H9 (cell line): Measurements from ENCODE around the gene IQCB1. TPM values are rescaled to one million over a fixed set of nuclear protein-coding genes. Genes with fewer than 3 reads are reported as not detected.

Experiments
- DNase-seq: peaks from one replicate; pipeline ENCODE4 v3.0.0-alpha.2; 2017
- H2AFZ ChIP-seq: one replicate; pipeline ENCODE4 v1.6.1; 2013; ENCODE audit warnings: mild to moderate bottlenecking, low read length, control low read depth, moderate library complexity
- H2AK5ac ChIP-seq: 2 replicates; pipeline ENCODE4 v1.6.1; 2013; ENCODE audit warnings: low read length, control low read depth, mixed read lengths; ENCODE audit not compliant: insufficient read length
- H2BK120ac ChIP-seq: one replicate; pipeline ENCODE4 v1.6.1; 2013; ENCODE audit warnings: low read depth, mild to moderate bottlenecking, low read length, control low read depth, inconsistent platforms; ENCODE audit not compliant: poor library complexity, severe bottlenecking
- H2BK12ac ChIP-seq: 2 replicates; pipeline ENCODE4 v1.6.1; 2013; ENCODE audit warnings: low read length, control low read depth, mixed read lengths, low read depth; ENCODE audit not compliant: insufficient read length
- H2BK15ac ChIP-seq: 2 replicates; pipeline ENCODE4 v1.6.1; 2013; ENCODE audit warnings: low read depth, low read length, control low read depth
- H2BK20ac ChIP-seq: one replicate; pipeline ENCODE4 v1.6.1; 2013; ENCODE audit warnings: low read depth, mild to moderate bottlenecking, low read length, control low read depth, inconsistent platforms; ENCODE audit not compliant: poor library complexity, severe bottlenecking
- H2BK5ac ChIP-seq: 2 replicates; pipeline ENCODE4 v1.6.1; 2013; ENCODE audit warnings: low read length, control low read depth, mixed read lengths; ENCODE audit not compliant: insufficient read length
- H3K14ac ChIP-seq: 2 replicates; pipeline ENCODE4 v1.6.1; 2013; ENCODE audit warnings: low read length, control low read depth; ENCODE audit not compliant: insufficient read depth
- H3K18ac ChIP-seq: 2 replicates; pipeline ENCODE4 v1.6.1; 2013; ENCODE audit warnings: low read depth, mild to moderate bottlenecking, mixed read lengths, low read length, control low read depth; ENCODE audit not compliant: insufficient read length
- H3K23ac ChIP-seq: 2 replicates; pipeline ENCODE4 v1.6.1; 2013; ENCODE audit warnings: low read length, control low read depth, mixed read lengths, low read depth; ENCODE audit not compliant: insufficient read length
- H3K23me2 ChIP-seq: 2 replicates; pipeline ENCODE4 v1.6.1; 2013; ENCODE audit warnings: low read depth, mild to moderate bottlenecking, mixed read lengths, low read length, control low read depth; ENCODE audit not compliant: insufficient read length, poor library complexity, severe bottlenecking
- H3K27ac ChIP-seq: 2 replicates; pipeline ENCODE4 v1.5.1; 2013; ENCODE audit warnings: low read length, control low read depth, mixed read lengths, low read depth; ENCODE audit not compliant: insufficient read length
- H3K27me3 ChIP-seq: 2 replicates; pipeline ENCODE4 v1.6.1; 2013; ENCODE audit warnings: low read length, control low read depth, inconsistent platforms; ENCODE audit not compliant: insufficient read depth
- H3K4ac ChIP-seq: 2 replicates; pipeline ENCODE4 v1.6.1; 2013; ENCODE audit warnings: low read depth, mild to moderate bottlenecking, control low read depth, inconsistent platforms, low read length, moderate library complexity
- H3K4me1 ChIP-seq: 2 replicates; pipeline ENCODE4 v1.6.1; 2013; ENCODE audit warnings: low read length, control low read depth, inconsistent platforms; ENCODE audit not compliant: insufficient read depth
- H3K4me2 ChIP-seq: 2 replicates; pipeline ENCODE4 v1.6.1; 2013; ENCODE audit warnings: low read length, control low read depth, mixed read lengths; ENCODE audit not compliant: insufficient read length, insufficient read depth
- H3K56ac ChIP-seq: 2 replicates; pipeline ENCODE4 v1.6.1; 2013; ENCODE audit warnings: low read depth, mild to moderate bottlenecking, mixed read lengths, low read length, control low read depth; ENCODE audit not compliant: insufficient read length
- H3K79me1 ChIP-seq: 2 replicates; pipeline ENCODE4 v1.6.1; 2013; ENCODE audit warnings: low read depth, mild to moderate bottlenecking, moderate library complexity, low read length, control low read depth, inconsistent platforms; ENCODE audit not compliant: insufficient read depth, poor library complexity, severe bottlenecking
- H3K79me2 ChIP-seq: 2 replicates; pipeline ENCODE4 v1.6.1; 2013; ENCODE audit warnings: low read length, control low read depth, inconsistent platforms; ENCODE audit not compliant: insufficient read depth
- H3K9ac ChIP-seq: 2 replicates; pipeline ENCODE4 v1.6.1; 2013; ENCODE audit warnings: low read length, control low read depth, mixed read lengths; ENCODE audit not compliant: insufficient read length; ENCODE audit errors: extremely low read depth
- H3K9me3 ChIP-seq: one replicate; pipeline ENCODE4 v1.6.1; 2013; ENCODE audit warnings: low read depth, low read length, inconsistent platforms; ENCODE audit not compliant: control insufficient read depth
- H3T11ph ChIP-seq: one replicate; pipeline ENCODE4 v1.6.1; 2013; ENCODE audit warnings: mild to moderate bottlenecking, low read length, control low read depth, inconsistent platforms
- H4K20me1 ChIP-seq: one replicate; pipeline ENCODE4 v1.6.1; 2013; ENCODE audit not compliant: control insufficient read depth, insufficient read length, insufficient read depth
- H4K5ac ChIP-seq: 2 replicates; pipeline ENCODE4 v1.6.1; 2013; ENCODE audit warnings: low read depth, mild to moderate bottlenecking, mixed read lengths, low read length, control low read depth; ENCODE audit not compliant: insufficient read length
- H4K8ac ChIP-seq: replicated peaks from 2 replicates; pipeline ENCODE4 v1.6.1; 2013; ENCODE audit warnings: low read length, control low read depth, mixed read lengths, low read depth; ENCODE audit not compliant: insufficient read length
- H4K91ac ChIP-seq: 2 replicates; pipeline ENCODE4 v1.6.1; 2013; ENCODE audit warnings: low read depth, mild to moderate bottlenecking, moderate library complexity, mixed read lengths, low read length, control low read depth; ENCODE audit not compliant: insufficient read length
- H3K27ac Mint-ChIP-seq, 3 experiments: 2 replicates in 2 of 3; 3 replicates in 1 of 3; pipeline ENCODE4 v1.8.0; 2020 to 2021; ENCODE audit warnings: mixed read lengths in 3 of 3, mild to moderate bottlenecking in 1 of 3, moderate library complexity in 1 of 3
- H3K27me3 Mint-ChIP-seq: 2 replicates; pipeline ENCODE4 v1.8.0; 2021; ENCODE audit warnings: low read depth, mild to moderate bottlenecking, moderate library complexity, mixed read lengths
- H3K36me3 Mint-ChIP-seq, 3 experiments: 2 replicates in 2 of 3; 3 replicates in 1 of 3; pipeline ENCODE4 v1.8.0; 2020 to 2021; ENCODE audit warnings: low read depth in 3 of 3, mixed read lengths in 3 of 3; ENCODE audit not compliant: insufficient read depth in 1 of 3
- H3K4me1 Mint-ChIP-seq, 2 experiments: 2 replicates each; pipeline ENCODE4 v1.8.0; 2020; ENCODE audit warnings: mixed read lengths in 2 of 2
- H3K4me3 Mint-ChIP-seq, 2 experiments: 2 replicates in 1 of 2; 3 replicates in 1 of 2; pipeline ENCODE4 v1.8.0; 2020 to 2021; ENCODE audit warnings: mild to moderate bottlenecking in 2 of 2, mixed read lengths in 2 of 2, moderate library complexity in 1 of 2
- H3K9me3 Mint-ChIP-seq, 2 experiments: 2 replicates in 1 of 2; 3 replicates in 1 of 2; pipeline ENCODE4 v1.8.0; 2020; ENCODE audit warnings: mild to moderate bottlenecking in 2 of 2, mixed read lengths in 2 of 2, moderate library complexity in 1 of 2
- WGBS: extraction: QIAGEN DNeasy Blood & Tissue Kit; methylation state at CpG from one replicate; pipeline ENCODE4 v1.1.7; 2013; ENCODE audit warnings: missing lambda C conversion rate, low lambda C conversion rate, mixed read lengths; ENCODE audit not compliant: insufficient read length; ENCODE audit errors: extremely low coverage; 5-methylcytosine and 5-hydroxymethylcytosine counted together
- total RNA-seq: library from RNA; stranded (reverse); gene quantifications from 2 replicates; pipeline ENCODE4 v1.2.1, GENCODE V29; 2021
- TF ChIP-seq, protein P1 (sequence below): fragments of 200-600 bp; sonication (generic); conservative IDR thresholded peaks from 3 replicates; pipeline ENCODE4 v1.8.0; 2021; ENCODE audit warnings: antibody characterized with exemption, mild to moderate bottlenecking

The IQCB1 gene
- total RNA-seq, 1 experiment from 2014 or later = 35.8 TPM

DNA sequence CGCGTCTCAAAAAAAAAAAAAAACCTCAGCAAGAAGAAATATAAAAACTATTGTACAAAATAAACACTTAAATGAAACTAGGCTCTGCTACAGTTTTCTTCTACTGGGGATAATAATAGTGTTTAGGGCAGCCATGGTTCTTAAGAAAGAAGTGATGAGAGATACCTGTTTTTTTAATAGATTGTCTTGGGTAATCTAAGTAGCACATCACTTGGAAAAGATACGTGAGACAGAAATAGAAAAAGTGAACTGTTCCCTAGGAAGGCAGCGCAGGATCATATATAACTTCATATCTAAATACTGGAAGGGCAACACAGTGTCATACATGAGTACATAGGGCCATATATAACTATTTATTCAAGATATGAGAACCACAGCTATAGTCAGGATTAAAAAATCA lies 97.2 kb downstream of the IQCB1 start:
- H2BK12ac ChIP-seq = no peak overlapping the region
- H2AFZ ChIP-seq = no peak overlapping the region
- no peak overlapping the region for H2BK5ac ChIP-seq
- no peaks in the 10 kb centered on the region; the same call in 1 of the 2 replicates for H3K79me2 ChIP-seq
- no peak overlapping the region for H3K23ac ChIP-seq
- DNase-seq = no peak
- Mint-ChIP-seq H3K9me3 (peaks cover 4% of the 10 kb centered on the region in 2 experiments; a peak in 3 of 5 replicates), H3K36me3 (peaks cover 4 to 5% (median 4%) of the 10 kb centered on the region in 3 experiments; a peak in 5 of 7 replicates), H3K27me3 (no peaks in the 10 kb centered on the region), H3K27ac (no peak overlapping the region), H3K4me3 (no peak overlapping the region), H3K4me1 (peaks cover 9 to 12% of the 10 kb centered on the region in 2 experiments)
- no peak overlapping the region for H3K18ac ChIP-seq
- no peak overlapping the region for H2BK15ac ChIP-seq
- TF ChIP-seq, protein P1, sequence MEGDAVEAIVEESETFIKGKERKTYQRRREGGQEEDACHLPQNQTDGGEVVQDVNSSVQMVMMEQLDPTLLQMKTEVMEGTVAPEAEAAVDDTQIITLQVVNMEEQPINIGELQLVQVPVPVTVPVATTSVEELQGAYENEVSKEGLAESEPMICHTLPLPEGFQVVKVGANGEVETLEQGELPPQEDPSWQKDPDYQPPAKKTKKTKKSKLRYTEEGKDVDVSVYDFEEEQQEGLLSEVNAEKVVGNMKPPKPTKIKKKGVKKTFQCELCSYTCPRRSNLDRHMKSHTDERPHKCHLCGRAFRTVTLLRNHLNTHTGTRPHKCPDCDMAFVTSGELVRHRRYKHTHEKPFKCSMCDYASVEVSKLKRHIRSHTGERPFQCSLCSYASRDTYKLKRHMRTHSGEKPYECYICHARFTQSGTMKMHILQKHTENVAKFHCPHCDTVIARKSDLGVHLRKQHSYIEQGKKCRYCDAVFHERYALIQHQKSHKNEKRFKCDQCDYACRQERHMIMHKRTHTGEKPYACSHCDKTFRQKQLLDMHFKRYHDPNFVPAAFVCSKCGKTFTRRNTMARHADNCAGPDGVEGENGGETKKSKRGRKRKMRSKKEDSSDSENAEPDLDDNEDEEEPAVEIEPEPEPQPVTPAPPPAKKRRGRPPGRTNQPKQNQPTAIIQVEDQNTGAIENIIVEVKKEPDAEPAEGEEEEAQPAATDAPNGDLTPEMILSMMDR = no peak
- no CpG with 5 or more reads among the region's 4 CpGs for WGBS
- no peaks in the 10 kb centered on the region for H3K23me2 ChIP-seq
- H4K91ac ChIP-seq = no peak overlapping the region
- no peak overlapping the region for H2AK5ac ChIP-seq
- H4K8ac ChIP-seq = no peak overlapping the region
- H2BK20ac ChIP-seq = no peak overlapping the region
- no peak overlapping the region for H3K14ac ChIP-seq
- no peak overlapping the region for H4K5ac ChIP-seq
- H3K79me1 ChIP-seq = peaks cover 3% of the 10 kb centered on the region
- H3K4me1 ChIP-seq = no peaks in the 10 kb centered on the region
- H3K9ac ChIP-seq = no peak overlapping the region
- no peak overlapping the region for H2BK120ac ChIP-seq
- H3K56ac ChIP-seq = no peak overlapping the region
- H3K9me3 ChIP-seq = no peaks in the 10 kb centered on the region
- H3T11ph ChIP-seq = no peak overlapping the region
- H3K4ac ChIP-seq = no peak overlapping the region
- H4K20me1 ChIP-seq = no peaks in the 10 kb centered on the region
- H3K4me2 ChIP-seq = no peak overlapping the region
- H3K27ac ChIP-seq = no peak overlapping the region
- H3K27me3 ChIP-seq = no peaks in the 10 kb centered on the region
